ENCODE data around the gene IL22. TPM values are rescaled to one million over a fixed set of nuclear protein-coding genes. Genes with fewer than 3 reads are reported as not detected.
A peak's percentile ranks its signal among the peaks of the same experiment; 100 is the strongest.
"Not testable (repeated sequence)": the region's sequence is repeated elsewhere in the genome, so short reads cannot be mapped to it uniquely, and the experiment has no call there.

Gene IL22
- total RNA-seq, 1 donor from 2014 or later: not detected

DNA sequence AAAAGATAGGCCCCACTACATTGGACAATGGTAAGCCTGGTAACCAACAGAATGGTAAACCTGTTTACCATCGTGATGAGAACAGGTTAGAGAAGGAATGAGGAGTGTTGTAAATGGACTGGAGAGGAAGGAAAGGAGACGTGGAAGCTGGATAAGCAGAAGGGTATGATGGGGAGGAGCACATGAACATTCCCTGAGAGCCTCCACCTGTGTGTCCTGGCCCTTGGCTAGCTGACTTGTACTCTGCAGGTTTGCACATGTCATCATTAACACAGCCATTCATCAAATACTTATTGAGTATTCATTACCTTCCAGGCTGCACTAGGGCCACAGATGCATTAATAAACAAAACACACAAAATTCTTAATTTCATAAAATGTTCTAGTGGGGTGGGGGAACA lies 23.4 kb downstream of the IL22 start:
- DNase-seq (ENCODE audit: low spot score): no peak

DNA sequence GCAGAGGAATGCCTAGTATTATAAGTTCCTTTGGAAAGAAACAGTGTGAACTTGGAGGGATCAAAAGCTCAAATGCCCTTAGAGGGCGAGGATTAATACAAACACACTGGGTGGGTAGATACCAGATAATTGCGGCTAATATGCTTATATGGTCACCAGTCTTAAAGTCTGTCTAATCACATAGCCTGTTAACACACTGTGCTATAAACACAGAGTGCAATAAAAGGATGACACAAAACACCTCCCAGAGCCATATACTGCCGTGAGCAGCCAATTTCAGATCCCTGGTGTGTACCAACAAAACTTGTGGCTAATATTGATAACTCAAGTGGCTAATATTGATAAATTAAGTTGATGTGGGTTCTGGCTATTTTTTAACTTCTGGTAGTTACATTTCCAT lies 26.0 kb downstream of the IL22 start:
- DNase-seq (ENCODE audit: low spot score): no peak

DNA sequence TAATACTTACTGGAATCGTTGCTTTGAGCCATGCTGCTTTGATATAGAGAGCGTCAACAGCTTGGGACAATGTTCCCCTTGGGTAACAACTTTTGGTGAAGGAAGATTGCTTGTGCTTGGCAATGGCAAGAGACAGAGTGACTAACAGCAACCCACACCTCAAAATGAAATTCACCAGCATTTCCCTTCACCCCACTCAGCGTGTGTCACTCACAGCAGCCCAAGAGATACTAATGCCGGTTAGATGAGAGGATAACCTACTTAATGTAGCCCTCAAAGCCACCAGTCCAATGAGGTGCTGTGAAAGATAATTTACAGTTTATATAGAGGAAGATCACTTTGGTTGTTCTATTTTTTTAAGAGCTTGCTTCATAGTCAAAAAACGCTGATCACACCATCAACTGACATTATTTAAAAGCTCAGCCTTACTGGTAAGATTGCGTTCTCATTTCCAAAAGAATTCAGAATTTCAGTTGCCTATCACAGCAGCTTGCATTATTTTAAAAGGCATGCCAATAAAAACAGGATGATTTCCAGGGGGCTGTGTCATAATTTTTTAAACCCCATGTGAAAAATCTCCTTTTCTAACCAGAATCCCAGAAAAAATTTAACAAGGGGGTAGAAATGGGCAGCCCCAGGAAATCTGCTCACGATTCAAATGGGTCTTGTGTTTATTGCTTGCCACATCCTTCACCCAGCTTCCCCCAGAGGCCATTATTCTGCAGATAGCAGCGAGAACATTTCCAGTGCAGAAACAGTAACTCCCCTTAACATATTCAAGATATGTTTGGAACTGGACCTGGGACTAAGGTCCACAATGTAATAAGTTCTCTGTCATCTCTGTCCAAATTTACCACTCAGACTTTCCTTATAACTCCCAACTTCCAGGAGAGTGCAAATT lies 27.6 kb downstream of the IL22 start, which contains the start of gene IL26:
TSS of gene IL26 (minus strand) at position 235 of the 901 bp plus-strand sequence. CDS start at position 181, 54 bp downstream.
- DNase-seq (ENCODE audit: low spot score): no peak

DNA sequence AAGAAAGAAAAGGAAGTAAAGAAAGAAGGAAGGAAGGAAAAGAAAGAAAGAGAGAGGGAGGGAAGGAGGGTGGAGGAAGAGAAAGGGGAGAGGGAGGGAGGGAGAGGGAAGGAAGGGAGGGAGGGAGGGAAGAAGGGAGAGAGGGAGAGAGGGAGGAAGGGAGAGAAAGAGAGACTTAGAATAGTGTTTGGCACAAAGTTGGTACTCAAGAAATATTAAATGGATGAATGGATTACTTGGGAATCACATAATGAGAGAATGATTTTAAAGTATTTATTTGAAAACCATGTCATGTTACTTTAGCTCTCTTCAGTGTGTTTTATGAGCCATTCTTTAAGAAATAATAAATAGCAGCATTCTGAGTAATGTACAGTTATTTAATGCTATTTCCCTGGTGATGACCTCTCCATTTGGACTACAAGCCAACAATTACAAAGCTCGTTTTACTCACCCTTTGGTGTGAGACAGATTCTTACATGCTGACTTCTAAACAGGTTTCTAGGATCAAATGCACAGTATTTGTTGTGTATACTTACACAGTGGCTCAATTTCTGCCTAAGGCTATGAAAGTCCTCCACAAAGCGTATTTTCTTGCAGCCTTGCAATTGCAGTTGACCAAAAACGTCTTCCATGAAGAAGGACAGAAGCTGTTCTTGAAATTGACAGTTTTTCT lies 28.7 kb downstream of the IL22 start:
- DNase-seq (ENCODE audit: low spot score): no peak

DNA sequence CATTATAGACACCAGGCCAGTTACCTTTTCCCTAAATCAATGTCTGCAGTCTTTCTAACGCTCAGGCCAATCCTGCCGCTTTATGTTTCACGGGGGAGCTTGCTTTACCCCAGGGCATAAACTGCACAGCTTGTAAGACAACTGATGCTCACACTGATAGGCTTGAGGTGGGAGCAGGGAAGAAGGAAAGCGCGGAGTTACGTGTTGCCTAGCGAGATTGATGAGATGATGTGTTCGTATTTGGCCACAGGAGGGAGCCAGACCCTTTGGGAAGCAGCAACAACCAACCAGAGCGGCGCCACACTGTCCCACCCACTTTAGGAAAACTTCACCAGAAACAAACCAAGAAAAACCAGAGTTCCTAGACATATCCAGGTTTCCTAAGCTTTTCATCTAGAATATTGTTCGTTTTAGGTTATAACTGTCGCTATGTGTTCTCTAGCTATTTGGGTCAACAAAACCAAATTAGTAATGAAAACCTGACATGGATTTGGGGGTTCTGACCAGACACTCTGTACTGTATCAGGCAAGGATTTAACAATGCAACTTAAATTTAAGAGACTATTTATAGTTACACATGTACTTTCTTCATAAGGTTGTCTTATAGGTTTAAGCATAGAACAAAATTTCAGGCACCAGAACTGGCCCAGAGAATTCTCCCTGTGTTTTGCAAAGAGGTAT lies 30.2 kb downstream of the IL22 start:
- peak; percentile 84 for DNase-seq (ENCODE audit: low spot score)

DNA sequence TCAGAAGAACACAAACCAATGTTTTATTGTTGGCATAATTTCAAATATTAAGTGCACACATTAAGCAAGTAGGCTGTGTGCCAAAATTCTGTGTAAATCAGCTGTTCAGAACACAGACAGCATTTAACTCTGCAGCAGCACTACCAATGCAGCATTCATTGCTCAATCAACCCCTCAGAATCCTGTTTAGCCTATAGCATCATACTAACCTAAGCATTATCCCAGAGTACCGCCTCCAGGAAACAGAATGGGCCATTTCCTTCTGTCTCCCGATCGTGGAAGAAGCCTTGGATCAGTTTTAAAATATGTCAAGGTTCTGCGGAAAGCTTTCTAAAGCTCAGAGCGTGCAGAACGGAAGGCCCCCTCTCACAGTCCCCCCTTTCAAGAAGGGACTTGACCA lies 31.1 kb downstream of the IL22 start:
- no peak for DNase-seq (ENCODE audit: low spot score)

DNA sequence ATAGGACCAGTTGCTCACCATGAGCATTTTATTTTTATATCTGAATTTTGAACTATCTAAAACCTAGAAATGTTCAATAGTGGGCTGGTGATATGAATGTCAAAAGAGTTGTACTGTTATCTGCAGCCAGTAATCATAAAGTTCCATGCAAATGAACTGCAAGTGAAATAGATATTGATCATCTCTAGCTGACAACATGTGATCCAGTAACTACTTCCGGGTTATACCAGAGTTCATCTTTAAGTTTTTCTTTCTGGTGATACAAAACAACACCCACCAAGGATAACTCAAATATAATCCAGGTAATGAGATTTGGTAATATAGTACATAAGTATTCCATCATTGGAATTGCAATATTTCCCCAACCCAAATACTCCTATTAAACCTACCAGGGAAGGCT lies 31.9 kb downstream of the IL22 start:
- no peak for DNase-seq (ENCODE audit: low spot score)

DNA sequence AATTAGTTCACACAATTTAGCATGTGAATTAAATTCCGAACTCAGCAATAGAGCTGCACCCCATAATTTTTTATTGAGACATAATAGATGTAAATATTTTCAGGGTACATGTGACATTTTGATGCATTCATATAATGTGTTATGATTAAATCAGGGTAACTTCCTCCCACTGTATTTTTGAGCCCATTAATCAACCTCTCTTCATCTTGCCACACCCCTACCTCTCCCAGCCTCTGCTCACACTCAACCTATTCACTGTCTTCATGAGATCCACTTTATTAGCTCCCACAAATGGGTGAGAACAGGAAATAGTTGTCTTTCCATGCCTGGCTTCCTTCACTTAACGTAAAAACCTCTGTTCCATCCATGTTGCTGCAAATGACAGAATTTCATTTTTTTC lies 42.5 kb downstream of the IL22 start:
- no peak for DNase-seq (ENCODE audit: low spot score)

DNA sequence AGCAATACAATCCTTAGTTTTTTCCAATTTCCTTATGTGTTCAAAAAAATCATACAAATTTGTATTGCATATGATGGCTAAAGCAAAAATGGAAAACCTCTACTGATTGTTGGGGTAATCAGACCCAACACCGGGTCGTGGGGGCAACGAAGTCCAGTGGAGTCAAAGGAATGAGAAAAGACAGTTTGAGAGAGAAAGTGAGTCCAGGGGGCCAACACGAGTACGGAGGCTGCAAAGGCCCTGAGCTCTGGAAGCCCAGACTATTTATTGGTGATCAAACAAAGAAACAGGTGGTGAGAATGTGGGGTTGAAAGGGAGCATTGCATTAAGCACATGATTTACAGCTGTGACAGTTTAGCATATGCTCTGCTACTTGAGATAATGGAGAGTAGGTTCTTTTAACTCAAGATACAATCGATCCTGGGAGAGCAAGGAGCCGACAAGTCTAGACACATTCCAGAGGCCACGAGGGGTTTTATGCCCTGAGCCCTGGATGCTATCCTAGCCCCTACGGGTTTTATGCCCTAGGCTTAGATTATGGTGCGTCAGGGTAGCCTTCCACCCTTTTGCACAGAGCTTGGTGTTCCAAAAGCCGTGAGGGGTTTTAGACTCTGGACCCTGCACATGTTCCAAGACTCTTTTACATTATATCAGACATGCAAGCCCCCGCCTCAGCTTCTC lies 44.2 kb downstream of the IL22 start:
- not testable (repeated sequence) for DNase-seq (ENCODE audit: low spot score)

DNA sequence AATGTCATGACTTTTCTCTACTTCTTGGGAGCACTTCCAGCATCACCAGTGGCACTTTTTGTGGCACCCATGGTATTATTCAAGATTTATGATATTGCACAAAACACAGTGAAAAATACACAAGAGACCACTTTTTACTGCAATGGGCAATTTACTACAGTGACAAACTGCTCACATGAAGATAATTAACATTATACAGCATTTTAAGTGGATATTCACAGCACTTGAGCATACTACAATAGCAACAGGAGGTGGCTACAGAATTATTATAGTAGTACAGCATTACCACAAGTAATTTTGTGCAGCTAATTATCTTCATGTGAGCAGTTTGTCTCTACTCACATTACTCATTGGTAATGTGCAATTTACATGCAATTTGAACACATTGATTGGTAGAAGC lies 46.1 kb downstream of the IL22 start:
- no peak for DNase-seq (ENCODE audit: low spot score)

DNA sequence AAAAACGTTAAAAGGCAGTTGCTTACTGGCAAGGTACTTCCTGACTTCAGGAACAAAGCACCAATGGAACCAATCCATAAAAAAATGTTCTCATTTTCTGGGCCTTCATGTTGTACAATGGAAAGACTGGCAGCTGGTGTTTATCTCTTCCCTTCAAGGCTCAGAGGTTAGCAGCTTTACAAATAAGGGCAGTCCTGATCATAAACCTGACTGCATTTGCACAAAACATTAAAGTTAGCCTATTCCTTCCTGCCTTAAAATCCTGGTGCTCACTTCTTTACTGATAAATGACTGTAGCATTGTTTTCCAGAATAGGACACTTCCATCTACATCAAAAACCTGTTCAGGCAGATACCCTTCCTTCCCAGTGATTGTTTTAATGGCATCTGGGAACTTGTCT lies 47.0 kb downstream of the IL22 start:
- no peak for DNase-seq (ENCODE audit: low spot score)

DNA sequence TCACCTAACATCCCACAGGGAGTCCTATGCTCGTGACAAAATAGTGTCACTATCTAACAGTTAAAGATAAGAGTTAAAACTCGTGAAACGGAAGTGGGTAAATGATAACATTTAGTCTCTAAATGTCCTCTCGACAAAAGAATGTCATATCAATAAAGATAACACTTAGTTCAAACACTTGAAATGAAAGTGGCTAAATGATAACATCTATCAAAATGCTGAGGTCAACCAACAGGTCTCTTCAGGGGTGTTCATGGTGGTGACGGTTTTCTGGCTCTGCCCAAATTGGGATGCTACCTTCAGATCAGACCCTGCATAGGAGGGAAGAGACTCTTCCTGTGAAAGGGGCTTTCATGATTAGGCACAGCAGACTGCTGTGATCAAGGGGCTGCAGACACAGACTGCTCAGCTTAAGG lies 49.9 kb downstream of the IL22 start:
- DNase-seq (ENCODE audit: low spot score): no peak

DNA sequence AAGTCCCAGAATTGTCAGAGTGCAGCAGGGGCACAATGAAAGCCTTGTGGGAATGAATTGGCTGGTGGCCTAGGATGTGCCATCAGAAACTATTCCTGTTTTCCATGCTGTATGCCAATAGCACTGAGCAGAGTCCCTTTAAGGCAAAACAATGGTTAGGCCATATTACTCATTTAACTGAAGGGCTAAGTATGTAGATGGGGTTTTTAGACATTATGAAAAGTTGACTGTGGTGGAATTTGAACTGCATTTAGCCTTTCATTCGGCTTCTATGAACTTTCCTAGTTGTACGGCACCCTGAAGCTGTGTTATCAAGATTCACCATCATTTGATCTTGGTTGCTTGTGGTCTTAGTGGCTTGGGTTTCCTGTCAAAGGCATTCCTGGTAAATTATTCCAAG lies 52.5 kb downstream of the IL22 start:
- no peak for DNase-seq (ENCODE audit: low spot score)

DNA sequence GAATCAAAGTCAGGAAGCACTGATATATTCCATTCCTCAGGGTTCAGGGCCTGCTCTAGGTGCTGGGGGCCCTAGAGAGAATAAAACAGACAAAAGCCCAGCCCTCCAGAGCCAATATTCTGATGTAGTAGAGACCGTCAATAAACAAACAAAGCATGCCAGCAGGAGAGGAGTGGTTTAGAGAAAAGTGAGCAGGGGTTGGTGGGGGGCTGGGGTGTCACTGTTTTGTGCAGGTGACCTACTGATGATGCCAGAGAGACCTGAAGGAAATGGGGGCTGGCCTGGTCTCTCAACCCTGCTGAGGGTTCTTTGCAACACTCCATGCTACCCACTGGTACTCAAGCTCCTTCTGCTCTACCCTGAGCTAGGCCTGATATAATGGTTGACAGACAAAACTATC lies 54.3 kb downstream of the IL22 start:
- DNase-seq (ENCODE audit: low spot score): no peak

DNA sequence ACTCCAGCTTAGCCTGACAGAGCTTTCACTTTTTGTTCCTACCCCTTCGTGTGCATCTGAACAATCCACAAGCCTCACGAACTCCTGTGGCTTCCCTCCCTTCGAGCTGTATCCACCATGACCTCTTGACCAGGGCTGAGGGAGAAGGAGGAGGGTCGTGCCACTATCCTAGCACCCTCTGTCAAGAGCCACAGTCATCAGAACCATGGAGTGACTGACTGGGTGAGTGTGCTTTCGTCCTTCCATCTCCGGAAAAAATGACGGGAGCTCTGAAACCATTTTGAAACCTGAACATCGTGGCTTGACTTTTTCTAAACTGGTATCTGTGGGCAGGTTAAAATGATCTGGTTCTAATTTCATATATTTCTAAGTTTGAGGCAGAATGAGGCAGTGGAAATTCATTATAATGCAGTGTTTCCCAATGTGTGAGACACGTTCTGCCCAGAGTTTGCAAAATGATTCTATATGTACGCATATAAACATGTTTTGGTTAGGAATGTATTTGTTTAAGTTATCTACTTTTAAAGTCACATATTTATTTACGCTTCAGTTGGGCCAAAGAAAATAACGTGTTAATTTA lies 54.8 kb downstream of the IL22 start:
- DNase-seq (ENCODE audit: low spot score): no peak

Other genes starting within 250 kb of the IL22 start
- gene IFNG, start 93.9 kb downstream of the IL22 start, total RNA-seq: 0.66 TPM
- gene IL26, start 27.8 kb downstream of the IL22 start, total RNA-seq: not detected
- 15.0 TPM for gene MDM1, start 78.8 kb upstream of the IL22 start, total RNA-seq

Data from mucosa of gallbladder (tissue), 1 donor.